ENCODE results near the gene CDC42BPA.
"Not testable (repeated sequence)": the region's sequence is repeated elsewhere in the genome, so short reads cannot be mapped to it uniquely, and the experiment has no call there.

CDC42BPA gene

GRCh38 chr1:227308367-227309336 is 9.6 kb downstream of the CDC42BPA start:
- DNase-seq = no peak

- DNase-seq = no peak
Observed at GRCh38 chr1:227306689-227307088, 11.6 kb downstream of the CDC42BPA start.

- no peak for DNase-seq
Observed at GRCh38 chr1:227305894-227306626, 12.2 kb downstream of the CDC42BPA start.

- no peak for DNase-seq
Observed at GRCh38 chr1:227304665-227305064, 13.6 kb downstream of the CDC42BPA start.

GRCh38 chr1:227303662-227304061 is 14.6 kb downstream of the CDC42BPA start:
- no peak for DNase-seq

GRCh38 chr1:227300682-227301081 is 17.6 kb downstream of the CDC42BPA start:
- DNase-seq = no peak

GRCh38 chr1:227299688-227300087 is 18.6 kb downstream of the CDC42BPA start:
- no peak for DNase-seq

- no peak for DNase-seq
Observed at GRCh38 chr1:227299241-227299627, 19.1 kb downstream of the CDC42BPA start.

GRCh38 chr1:227298512-227299240 is 19.6 kb downstream of the CDC42BPA start:
- no peak for DNase-seq

- DNase-seq = no peak
Observed at GRCh38 chr1:227297073-227297793, 21.1 kb downstream of the CDC42BPA start.

GRCh38 chr1:227295609-227296008 is 22.7 kb downstream of the CDC42BPA start:
- DNase-seq = no peak

- no peak for DNase-seq
Observed at GRCh38 chr1:227285745-227286144, 32.5 kb downstream of the CDC42BPA start.

- no peak for DNase-seq
Observed at GRCh38 chr1:227281371-227281770, 36.9 kb downstream of the CDC42BPA start.

GRCh38 chr1:227280836-227281235 is 37.5 kb downstream of the CDC42BPA start:
- no peak for DNase-seq

GRCh38 chr1:227276156-227276693 is 42.1 kb downstream of the CDC42BPA start:
- DNase-seq = not testable (repeated sequence)

- DNase-seq = no peak
Observed at GRCh38 chr1:227273557-227273956, 44.7 kb downstream of the CDC42BPA start.

GRCh38 chr1:227272428-227272827 is 45.9 kb downstream of the CDC42BPA start:
- DNase-seq = no peak

- DNase-seq = no peak
Observed at GRCh38 chr1:227270554-227270953, 47.7 kb downstream of the CDC42BPA start.

- no peak for DNase-seq
Observed at GRCh38 chr1:227268943-227269342, 49.3 kb downstream of the CDC42BPA start.

GRCh38 chr1:227265891-227266290 is 52.4 kb downstream of the CDC42BPA start:
- no peak for DNase-seq

GRCh38 chr1:227263869-227264268 is 54.4 kb downstream of the CDC42BPA start:
- DNase-seq = no peak

GRCh38 chr1:227261501-227261900 is 56.8 kb downstream of the CDC42BPA start:
- no peak for DNase-seq

Data from activated T-cell treated with anti-CD3 and anti-CD28 coated beads, Interleukin-2, amount 50 U/mL, for 1 hour (primary cell).